Measurements from ENCODE around the gene BNC1. TPM values are rescaled to one million over a fixed set of nuclear protein-coding genes. Genes with fewer than 3 reads are reported as not detected.
"Not testable (repeated sequence)": the region's sequence is repeated elsewhere in the genome, so short reads cannot be mapped to it uniquely, and the experiment has no call there.

The BNC1 gene
- total and polyA plus RNA-seq, 8 donors, result 0.15 to 1.6 (median 0.97) TPM

DNA sequence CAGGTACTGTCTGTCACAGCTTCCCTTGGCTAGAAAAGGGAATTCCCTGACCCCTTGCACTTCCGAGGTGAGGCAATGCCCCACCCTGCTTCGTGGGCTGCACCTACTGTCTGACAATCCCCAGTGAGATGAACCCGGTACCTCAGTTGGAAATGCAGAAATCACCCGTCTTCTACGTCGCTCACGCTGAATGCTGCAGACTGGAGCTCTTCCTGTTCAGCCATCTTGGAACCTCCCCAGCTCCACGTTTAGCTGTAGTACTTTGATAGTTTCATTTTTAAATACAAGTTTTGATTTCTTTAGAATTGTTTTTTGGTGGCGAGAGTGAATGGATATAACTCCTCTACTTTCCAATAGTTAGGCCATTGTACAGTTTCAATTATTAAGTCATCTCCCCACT, 59.0 kb downstream of the BNC1 start:
- H3K27me3 ChIP-seq, result no peaks in the 10 kb centered on the region
- ATAC-seq (no peak), DNase-seq (no peak)
- no peaks in the 10 kb centered on the region for H3K9me3 ChIP-seq
- no peak overlapping the region for H3K27ac ChIP-seq
- intact Hi-C loops (cut with DNase I), result no loop called here
- H3K4me1 ChIP-seq, result no peaks in the 10 kb centered on the region
- no peak overlapping the region for H3K4me3 ChIP-seq
- no peaks in the 10 kb centered on the region for H3K36me3 ChIP-seq
- TF ChIP-seq, protein P1, sequence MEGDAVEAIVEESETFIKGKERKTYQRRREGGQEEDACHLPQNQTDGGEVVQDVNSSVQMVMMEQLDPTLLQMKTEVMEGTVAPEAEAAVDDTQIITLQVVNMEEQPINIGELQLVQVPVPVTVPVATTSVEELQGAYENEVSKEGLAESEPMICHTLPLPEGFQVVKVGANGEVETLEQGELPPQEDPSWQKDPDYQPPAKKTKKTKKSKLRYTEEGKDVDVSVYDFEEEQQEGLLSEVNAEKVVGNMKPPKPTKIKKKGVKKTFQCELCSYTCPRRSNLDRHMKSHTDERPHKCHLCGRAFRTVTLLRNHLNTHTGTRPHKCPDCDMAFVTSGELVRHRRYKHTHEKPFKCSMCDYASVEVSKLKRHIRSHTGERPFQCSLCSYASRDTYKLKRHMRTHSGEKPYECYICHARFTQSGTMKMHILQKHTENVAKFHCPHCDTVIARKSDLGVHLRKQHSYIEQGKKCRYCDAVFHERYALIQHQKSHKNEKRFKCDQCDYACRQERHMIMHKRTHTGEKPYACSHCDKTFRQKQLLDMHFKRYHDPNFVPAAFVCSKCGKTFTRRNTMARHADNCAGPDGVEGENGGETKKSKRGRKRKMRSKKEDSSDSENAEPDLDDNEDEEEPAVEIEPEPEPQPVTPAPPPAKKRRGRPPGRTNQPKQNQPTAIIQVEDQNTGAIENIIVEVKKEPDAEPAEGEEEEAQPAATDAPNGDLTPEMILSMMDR (IDR thresholded peaks at IDR 0.05), result no peak

DNA sequence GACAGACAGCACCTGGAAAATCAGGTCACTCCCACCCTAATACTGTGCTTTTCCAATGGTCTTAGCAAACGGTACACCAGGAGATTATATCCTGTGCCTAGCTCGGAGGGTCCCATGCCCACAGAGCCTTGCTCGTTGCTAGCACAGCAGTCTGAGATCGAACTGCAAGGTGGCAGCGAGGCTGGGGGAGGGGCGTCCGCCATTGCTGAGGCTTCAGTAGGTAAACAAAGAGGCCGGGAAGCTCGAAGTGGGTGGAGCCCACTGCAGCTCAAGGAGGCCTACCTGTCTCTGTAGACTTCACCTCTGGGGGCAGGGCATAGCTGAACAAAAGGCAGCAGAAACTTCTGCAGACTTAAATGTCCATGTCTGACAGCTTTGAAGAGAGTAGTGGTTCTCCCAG, 62.7 kb downstream of the BNC1 start:
- DNase-seq; H3K4me1 ChIP-seq; H3K27ac ChIP-seq; H3K9me3 ChIP-seq; H3K4me3 ChIP-seq; intact Hi-C loops (cut with DNase I); H3K36me3 ChIP-seq; ATAC-seq; H3K27me3 ChIP-seq: not testable (repeated sequence)

DNA sequence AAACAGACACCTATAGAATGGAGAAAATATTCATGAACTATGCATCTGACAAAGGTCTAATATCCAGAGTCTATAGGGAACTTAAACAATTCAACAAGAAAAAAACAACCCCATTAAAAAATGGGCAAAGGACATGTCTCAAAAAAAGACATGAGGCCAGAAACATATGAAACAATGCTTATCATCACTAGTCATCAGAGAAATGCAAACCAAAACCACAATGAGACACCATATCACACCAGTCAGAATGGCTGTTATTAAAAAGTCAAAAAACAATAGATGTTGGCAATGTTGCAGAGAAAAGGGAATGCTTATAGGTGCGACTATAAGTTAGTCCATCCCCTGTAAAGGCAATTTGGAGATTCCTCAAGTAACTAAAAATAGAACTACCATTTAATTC, 65.4 kb downstream of the BNC1 start:
- Histone ChIP-seq H3K27ac (no peak overlapping the region), H3K4me3 (no peak overlapping the region), H3K9me3 (no peaks in the 10 kb centered on the region), H3K4me1 (no peaks in the 10 kb centered on the region), H3K27me3 (no peaks in the 10 kb centered on the region), H3K36me3 (no peaks in the 10 kb centered on the region)
- DNase-seq (no peak), ATAC-seq (no peak)
- TF ChIP-seq, protein P1 (IDR thresholded peaks at IDR 0.05), result no peak
- intact Hi-C loops (cut with DNase I), result no loop called here

DNA sequence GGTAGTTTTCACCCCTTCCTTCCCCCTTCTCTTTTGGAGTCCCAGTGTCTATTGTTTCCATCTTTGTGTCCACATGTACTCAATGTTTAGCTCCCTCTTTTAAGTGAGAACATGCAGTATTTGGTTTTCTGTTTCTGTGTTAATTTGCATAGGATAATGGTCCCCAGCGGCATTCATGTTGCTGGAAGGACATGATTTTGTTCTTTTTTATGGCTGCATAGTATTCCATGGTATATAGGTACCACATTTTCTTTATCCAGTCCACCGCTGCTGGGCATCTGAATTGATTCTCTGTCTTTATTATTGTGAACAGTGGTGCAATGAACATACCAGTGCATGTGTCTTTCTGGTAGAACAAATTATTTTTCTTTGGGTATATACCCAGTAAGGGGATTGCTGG, 69.2 kb downstream of the BNC1 start:
- H3K36me3 ChIP-seq, result no peaks in the 10 kb centered on the region
- DNase-seq, result no peak
- no peaks in the 10 kb centered on the region for H3K4me1 ChIP-seq
- no peaks in the 10 kb centered on the region for H3K9me3 ChIP-seq
- no peak overlapping the region for H3K27ac ChIP-seq
- no peak for ATAC-seq
- intact Hi-C loops (cut with DNase I), result no loop called here
- TF ChIP-seq, protein P1 (IDR thresholded peaks at IDR 0.05), result no peak
- H3K4me3 ChIP-seq, result no peak overlapping the region
- no peaks in the 10 kb centered on the region for H3K27me3 ChIP-seq

DNA sequence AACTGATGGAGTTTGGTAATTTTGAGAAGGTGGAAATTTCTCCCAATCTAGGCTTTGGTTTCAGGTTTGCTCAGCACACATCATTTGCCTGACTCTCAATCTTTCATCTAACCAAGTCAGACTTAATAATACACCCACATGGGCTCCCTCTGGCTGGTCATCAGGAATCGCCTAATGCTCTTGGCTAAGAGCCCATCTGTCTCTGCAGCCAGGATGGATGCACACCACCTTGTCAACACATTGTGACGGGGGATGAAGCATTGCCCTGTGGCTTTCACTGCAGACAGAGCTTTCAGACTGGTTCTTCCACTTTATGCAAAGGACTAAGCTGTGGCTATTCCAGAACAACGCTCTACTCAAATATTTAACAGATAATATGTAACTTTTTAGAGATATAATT, 73.8 kb downstream of the BNC1 start:
- peaks cover 5 to 39% of the 10 kb centered on the region in 2 donors for H3K27me3 ChIP-seq
- intact Hi-C loops (cut with DNase I), result no loop called here
- H3K27ac ChIP-seq, result no peak overlapping the region
- H3K36me3 ChIP-seq, result no peaks in the 10 kb centered on the region
- TF ChIP-seq, protein P1 (IDR thresholded peaks at IDR 0.05), result no peak
- no peak overlapping the region for H3K4me3 ChIP-seq
- H3K9me3 ChIP-seq, result no peaks in the 10 kb centered on the region
- DNase-seq, result peak in 1 of 4 donors; percentile 17
- ATAC-seq, result no peak
- peaks cover 0 to 6% of the 10 kb centered on the region in 2 donors for H3K4me1 ChIP-seq

DNA sequence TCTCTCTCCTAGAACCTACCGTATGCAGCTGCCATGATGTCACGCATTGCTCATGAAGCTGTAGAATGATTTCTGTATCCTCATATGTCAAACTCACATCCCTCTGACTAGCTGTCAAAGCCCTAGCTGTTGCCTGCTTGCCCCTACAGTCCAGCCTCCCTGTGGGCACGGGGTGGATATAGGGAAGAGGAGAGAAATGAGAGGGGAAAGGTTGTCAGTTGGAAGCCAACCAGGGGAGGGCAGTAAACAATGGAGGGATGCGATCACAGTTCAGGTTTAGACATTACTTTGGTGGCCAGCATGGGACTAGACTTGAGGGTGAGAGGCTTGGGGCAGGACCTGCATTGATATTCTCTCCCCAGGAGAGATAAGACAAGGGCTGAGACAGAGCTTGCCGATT, 75.1 kb downstream of the BNC1 start:
- TF ChIP-seq, protein P1 (IDR thresholded peaks at IDR 0.05), result no peak
- DNase-seq (no peak), ATAC-seq (no peak)
- H3K4me3 ChIP-seq, result no peak overlapping the region
- intact Hi-C loops (cut with DNase I), result no loop called here
- no peaks in the 10 kb centered on the region for H3K9me3 ChIP-seq
- H3K27ac ChIP-seq, result no peak overlapping the region
- no peaks in the 10 kb centered on the region for H3K36me3 ChIP-seq
- H3K27me3 ChIP-seq, result peaks cover 5 to 39% of the 10 kb centered on the region in 2 donors
- H3K4me1 ChIP-seq, result peaks cover 0 to 12% of the 10 kb centered on the region in 2 donors
